ENCODE measurements around the gene DOLK.
"Not testable (repeated sequence)": the region's sequence is repeated elsewhere in the genome, so short reads cannot be mapped to it uniquely, and the experiment has no call there.

DOLK gene

GRCh38 chr9:128947277-128947526 is 201 bp downstream of the DOLK start:
- H3K36me3 ChIP-seq (ENCODE audit: control insufficient read depth, insufficient read depth, low read length): peaks cover 6% of the 10 kb centered on the region

GRCh38 chr9:128946571-128947276 is 679 bp downstream of the DOLK start:
- H3K4me3 ChIP-seq (ENCODE audit: insufficient read depth, low read depth, low read length, poor library complexity, severe bottlenecking): peak overlapping the region; percentile 85
- DNase-seq: no peak
- peak overlapping the region; percentile 87 for H3K27ac ChIP-seq (ENCODE audit: insufficient read depth, low read length, poor library complexity, severe bottlenecking)
- peaks cover 6% of the 10 kb centered on the region for H3K36me3 ChIP-seq (ENCODE audit: control insufficient read depth, insufficient read depth, low read length)
- H3K4me1 ChIP-seq (ENCODE audit: control insufficient read depth, insufficient read depth, low read length, poor library complexity, severe bottlenecking): peaks cover 13% of the 10 kb centered on the region
- H3K27me3 ChIP-seq (replicated peaks; ENCODE audit: control insufficient read depth, insufficient read depth, low read length, poor library complexity, severe bottlenecking): no peaks in the 10 kb centered on the region
- no peaks in the 10 kb centered on the region for H3K9me3 ChIP-seq (ENCODE audit: control insufficient read depth, low read length)

More at GRCh38 chr9:128947277-128947526, 201 bp downstream of the DOLK start:
- Histone ChIP-seq H3K27ac (ENCODE audit: insufficient read depth, low read length, poor library complexity, severe bottlenecking) (peak overlapping the region; percentile 87), H3K9me3 (ENCODE audit: control insufficient read depth, low read length) (no peaks in the 10 kb centered on the region), H3K4me1 (ENCODE audit: control insufficient read depth, insufficient read depth, low read length, poor library complexity, severe bottlenecking) (peaks cover 13% of the 10 kb centered on the region), H3K4me3 (ENCODE audit: insufficient read depth, low read depth, low read length, poor library complexity, severe bottlenecking) (peak overlapping the region; percentile 85), H3K27me3 (replicated peaks; ENCODE audit: control insufficient read depth, insufficient read depth, low read length, poor library complexity, severe bottlenecking) (no peaks in the 10 kb centered on the region)
- DNase-seq: no peak

- H3K4me1 ChIP-seq (ENCODE audit: control insufficient read depth, insufficient read depth, low read length, poor library complexity, severe bottlenecking): peaks cover 13% of the 10 kb centered on the region
- H3K27me3 ChIP-seq (replicated peaks; ENCODE audit: control insufficient read depth, insufficient read depth, low read length, poor library complexity, severe bottlenecking): no peaks in the 10 kb centered on the region
- H3K4me3 ChIP-seq (ENCODE audit: insufficient read depth, low read depth, low read length, poor library complexity, severe bottlenecking): no peak overlapping the region
- H3K27ac ChIP-seq (ENCODE audit: insufficient read depth, low read length, poor library complexity, severe bottlenecking): no peak overlapping the region
- no peaks in the 10 kb centered on the region for H3K9me3 ChIP-seq (ENCODE audit: control insufficient read depth, low read length)
- DNase-seq: no peak
- H3K36me3 ChIP-seq (ENCODE audit: control insufficient read depth, insufficient read depth, low read length): peaks cover 6% of the 10 kb centered on the region
Observed at GRCh38 chr9:128945798-128946501, 1.5 kb downstream of the DOLK start.

- H3K4me1 ChIP-seq (ENCODE audit: control insufficient read depth, insufficient read depth, low read length, poor library complexity, severe bottlenecking): peaks cover 13% of the 10 kb centered on the region
- H3K27ac ChIP-seq (ENCODE audit: insufficient read depth, low read length, poor library complexity, severe bottlenecking); H3K27me3 ChIP-seq (replicated peaks; ENCODE audit: control insufficient read depth, insufficient read depth, low read length, poor library complexity, severe bottlenecking); DNase-seq; H3K36me3 ChIP-seq (ENCODE audit: control insufficient read depth, insufficient read depth, low read length); H3K4me3 ChIP-seq (ENCODE audit: insufficient read depth, low read depth, low read length, poor library complexity, severe bottlenecking); H3K9me3 ChIP-seq (ENCODE audit: control insufficient read depth, low read length): not testable (repeated sequence)
Observed at GRCh38 chr9:128944966-128945365, 2.4 kb downstream of the DOLK start.

GRCh38 chr9:128943832-128944620 is 3.4 kb downstream of the DOLK start:
- H3K27me3 ChIP-seq (replicated peaks; ENCODE audit: control insufficient read depth, insufficient read depth, low read length, poor library complexity, severe bottlenecking): no peaks in the 10 kb centered on the region
- DNase-seq: no peak
- H3K36me3 ChIP-seq (ENCODE audit: control insufficient read depth, insufficient read depth, low read length): no peaks in the 10 kb centered on the region
- no peaks in the 10 kb centered on the region for H3K9me3 ChIP-seq (ENCODE audit: control insufficient read depth, low read length)
- H3K4me3 ChIP-seq (ENCODE audit: insufficient read depth, low read depth, low read length, poor library complexity, severe bottlenecking): no peak overlapping the region
- H3K4me1 ChIP-seq (ENCODE audit: control insufficient read depth, insufficient read depth, low read length, poor library complexity, severe bottlenecking): peaks cover 13% of the 10 kb centered on the region
- no peak overlapping the region for H3K27ac ChIP-seq (ENCODE audit: insufficient read depth, low read length, poor library complexity, severe bottlenecking)

GRCh38 chr9:128940946-128941755 is 6.3 kb downstream of the DOLK start:
- no peak for DNase-seq
- no peaks in the 10 kb centered on the region for H3K9me3 ChIP-seq (ENCODE audit: control insufficient read depth, low read length)
- no peaks in the 10 kb centered on the region for H3K36me3 ChIP-seq (ENCODE audit: control insufficient read depth, insufficient read depth, low read length)
- H3K27me3 ChIP-seq (replicated peaks; ENCODE audit: control insufficient read depth, insufficient read depth, low read length, poor library complexity, severe bottlenecking): no peaks in the 10 kb centered on the region
- H3K4me1 ChIP-seq (ENCODE audit: control insufficient read depth, insufficient read depth, low read length, poor library complexity, severe bottlenecking): peaks cover 3% of the 10 kb centered on the region
- H3K4me3 ChIP-seq (ENCODE audit: insufficient read depth, low read depth, low read length, poor library complexity, severe bottlenecking): no peak overlapping the region
- H3K27ac ChIP-seq (ENCODE audit: insufficient read depth, low read length, poor library complexity, severe bottlenecking): no peak overlapping the region

- H3K4me1 ChIP-seq (ENCODE audit: control insufficient read depth, insufficient read depth, low read length, poor library complexity, severe bottlenecking): no peaks in the 10 kb centered on the region
- DNase-seq: no peak
Observed at GRCh38 chr9:128940271-128940921, 7.0 kb downstream of the DOLK start.

GRCh38 chr9:128937310-128938165 is 9.9 kb downstream of the DOLK start:
- no peak for DNase-seq
- no peaks in the 10 kb centered on the region for H3K36me3 ChIP-seq (ENCODE audit: control insufficient read depth, insufficient read depth, low read length)
- H3K4me3 ChIP-seq (ENCODE audit: insufficient read depth, low read depth, low read length, poor library complexity, severe bottlenecking): no peak overlapping the region
- H3K27me3 ChIP-seq (replicated peaks; ENCODE audit: control insufficient read depth, insufficient read depth, low read length, poor library complexity, severe bottlenecking): no peaks in the 10 kb centered on the region
- no peaks in the 10 kb centered on the region for H3K4me1 ChIP-seq (ENCODE audit: control insufficient read depth, insufficient read depth, low read length, poor library complexity, severe bottlenecking)
- H3K9me3 ChIP-seq (ENCODE audit: control insufficient read depth, low read length): no peaks in the 10 kb centered on the region
- no peak overlapping the region for H3K27ac ChIP-seq (ENCODE audit: insufficient read depth, low read length, poor library complexity, severe bottlenecking)

More at GRCh38 chr9:128940271-128940921, 7.0 kb downstream of the DOLK start:
- H3K4me3 ChIP-seq (ENCODE audit: insufficient read depth, low read depth, low read length, poor library complexity, severe bottlenecking): no peak overlapping the region
- H3K27me3 ChIP-seq (replicated peaks; ENCODE audit: control insufficient read depth, insufficient read depth, low read length, poor library complexity, severe bottlenecking): no peaks in the 10 kb centered on the region
- no peaks in the 10 kb centered on the region for H3K9me3 ChIP-seq (ENCODE audit: control insufficient read depth, low read length)
- no peaks in the 10 kb centered on the region for H3K36me3 ChIP-seq (ENCODE audit: control insufficient read depth, insufficient read depth, low read length)
- no peak overlapping the region for H3K27ac ChIP-seq (ENCODE audit: insufficient read depth, low read length, poor library complexity, severe bottlenecking)
